HEK293 (cell line): ENCODE measurements around the gene MOGAT3.

Source experiments
- EGR2 ChIP-seq: fragments of 450-650 bp; formaldehyde crosslinking; IDR thresholded peaks from 2 replicates; pipeline ENCODE4 v1.5.1; 2016; ENCODE audit warnings: low read depth, missing biosample characterization, missing genetic modification characterization
- MEIS1 ChIP-seq: sonication (generic); formaldehyde crosslinking; IDR thresholded peaks from 2 replicates; pipeline ENCODE4 v1.8.1; 2022; ENCODE audit warnings: missing genetic modification reagents, mild to moderate bottlenecking, borderline replicate concordance
- MYNN ChIP-seq: fragments of 450-650 bp; formaldehyde crosslinking; IDR thresholded peaks from 2 replicates; pipeline ENCODE4 v1.5.1; 2016; ENCODE audit warnings: missing biosample characterization, missing genetic modification characterization, borderline replicate concordance
- PRDM10 ChIP-seq: fragments of 450-650 bp; formaldehyde crosslinking; IDR thresholded peaks from 2 replicates; pipeline ENCODE4 v1.5.1; 2016; ENCODE audit warnings: missing biosample characterization, missing genetic modification characterization
- PRDM2 ChIP-seq: fragments of 450-650 bp; formaldehyde crosslinking; IDR thresholded peaks from 2 replicates; pipeline ENCODE4 v1.5.1; 2016; ENCODE audit warnings: missing biosample characterization, missing genetic modification characterization, borderline replicate concordance
- SP2 ChIP-seq: fragments of 450-650 bp; formaldehyde crosslinking; IDR thresholded peaks from 2 replicates; pipeline ENCODE4 v1.5.1; 2016; ENCODE audit warnings: missing biosample characterization, missing genetic modification characterization
- SP3 ChIP-seq: fragments of 450-650 bp; formaldehyde crosslinking; IDR thresholded peaks from 2 replicates; pipeline ENCODE4 v1.5.1; 2016; ENCODE audit warnings: missing biosample characterization, missing genetic modification characterization
- ZBTB7A ChIP-seq: fragments of 450-650 bp; formaldehyde crosslinking; IDR thresholded peaks from 2 replicates; pipeline ENCODE4 v1.5.1; 2016; ENCODE audit warnings: low read depth, missing biosample characterization, missing genetic modification characterization
- ZFHX2 ChIP-seq: fragments of 450-650 bp; formaldehyde crosslinking; conservative IDR thresholded peaks from 2 replicates; pipeline ENCODE4 v1.5.1; 2016; ENCODE audit warnings: missing biosample characterization, missing genetic modification characterization
- ZFP69B ChIP-seq: fragments of 450-650 bp; formaldehyde crosslinking; IDR thresholded peaks from 2 replicates; pipeline ENCODE4 v1.5.1; 2016; ENCODE audit warnings: missing biosample characterization, missing genetic modification characterization
- ZNF184 ChIP-seq: fragments of 450-650 bp; IDR thresholded peaks from 2 replicates; pipeline ENCODE4 v1.5.1; 2018; ENCODE audit warnings: missing biosample characterization, mild to moderate bottlenecking, missing genetic modification characterization
- ZNF24 ChIP-seq: fragments of 450-650 bp; formaldehyde crosslinking; IDR thresholded peaks from 2 replicates; pipeline ENCODE4 v1.5.1; 2016; ENCODE audit warnings: missing biosample characterization, missing genetic modification characterization
- ZNF341 ChIP-seq: fragments of 450-650 bp; formaldehyde crosslinking; IDR thresholded peaks from 2 replicates; pipeline ENCODE4; 2016; ENCODE audit warnings: low read depth, missing biosample characterization, missing genetic modification characterization
- ZNF362 ChIP-seq: fragments of 450-650 bp; formaldehyde crosslinking; IDR thresholded peaks from 2 replicates; pipeline ENCODE4 v1.5.1; 2016; ENCODE audit warnings: missing biosample characterization, missing genetic modification characterization
- ZNF433 ChIP-seq: fragments of 450-650 bp; formaldehyde crosslinking; IDR thresholded peaks from 2 replicates; pipeline ENCODE4 v1.5.1; 2016; ENCODE audit warnings: missing biosample characterization, missing genetic modification characterization, low read depth
- ZNF473 ChIP-seq: fragments of 450-650 bp; formaldehyde crosslinking; IDR thresholded peaks from 2 replicates; pipeline ENCODE4 v1.5.1; 2017; ENCODE audit warnings: missing biosample characterization, missing genetic modification characterization
- ZNF518A ChIP-seq: fragments of 450-650 bp; formaldehyde crosslinking; conservative IDR thresholded peaks from 2 replicates; pipeline ENCODE4 v1.5.1; 2016; ENCODE audit warnings: low read depth, missing biosample characterization, missing genetic modification characterization
- ZNF623 ChIP-seq: fragments of 450-650 bp; formaldehyde crosslinking; IDR thresholded peaks from 2 replicates; pipeline ENCODE4 v1.5.1; 2016; ENCODE audit warnings: missing biosample characterization, missing genetic modification characterization
- ZNF660 ChIP-seq: fragments of 450-650 bp; IDR thresholded peaks from 2 replicates; pipeline ENCODE4 v1.5.1; 2018; ENCODE audit warnings: missing biosample characterization, mild to moderate bottlenecking, missing genetic modification characterization
- ZNF692 ChIP-seq: fragments of 450-650 bp; formaldehyde crosslinking; IDR thresholded peaks from 2 replicates; pipeline ENCODE4 v1.5.1; 2016; ENCODE audit warnings: missing biosample characterization, missing genetic modification characterization

The MOGAT3 gene

GRCh38 chr7:101169838-101170551 is 30.8 kb downstream of the MOGAT3 start (continued):
- TF ChIP-seq SP3, result peak; percentile 37; the same call in 1 of the 2 replicates
- no peak for TF ChIP-seq ZNF184
- TF ChIP-seq ZNF623 (tag by site-specific recombination), result no peak
- no peak for TF ChIP-seq MEIS1
- no peak for TF ChIP-seq ZNF362 (tag by site-specific recombination)
- TF ChIP-seq ZNF473 (tag by site-specific recombination), result no peak
- TF ChIP-seq EGR2, result peak; percentile 96
- 0 out of 2 replicates have a peak, but pooled peaks have one; percentile 32 for TF ChIP-seq ZNF660 (tag by site-specific recombination)
- no peak for TF ChIP-seq ZNF518A (tag by site-specific recombination)
- TF ChIP-seq PRDM2 (tag by site-specific recombination), result no peak
- TF ChIP-seq PRDM10, result no peak; the same call in 1 of the 2 replicates
- TF ChIP-seq ZFP69B, result no peak
- TF ChIP-seq ZBTB7A (tag by site-specific recombination), result no peak
- TF ChIP-seq ZNF341 (tag by site-specific recombination), result no peak
- 0 out of 2 replicates have a peak, but pooled peaks have one; percentile 17 for TF ChIP-seq ZNF24
- peak; percentile 11; the same call in 1 of the 2 replicates for TF ChIP-seq SP2 (tag by site-specific recombination)
- no peak for TF ChIP-seq ZNF692
- peak; percentile 99 for TF ChIP-seq ZFHX2 (tag by site-specific recombination)
- no peak for TF ChIP-seq MYNN (tag by site-specific recombination)
- TF ChIP-seq ZNF433 (tag by site-specific recombination), result no peak
